ENCODE measurements around the gene CFHR2.
"Not testable (repeated sequence)": the region's sequence is repeated elsewhere in the genome, so short reads cannot be mapped to it uniquely, and the experiment has no call there.

CFHR2 gene

DNA sequence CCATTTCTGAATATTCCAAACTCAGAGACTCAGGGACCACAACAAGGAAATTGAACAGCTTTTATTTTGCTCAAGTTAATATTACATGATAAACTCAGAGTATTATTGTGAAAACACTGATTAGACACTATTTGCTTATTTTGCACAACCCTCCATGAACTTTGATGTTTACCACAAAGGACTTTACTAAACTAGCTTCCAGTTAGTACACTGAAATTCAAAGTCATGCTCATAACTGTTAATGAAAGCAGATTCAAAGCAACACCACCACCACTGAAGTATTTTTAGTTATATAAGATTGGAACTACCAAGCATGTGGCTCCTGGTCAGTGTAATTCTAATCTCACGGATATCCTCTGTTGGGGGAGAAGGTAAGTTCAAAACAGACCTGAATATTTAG, at the start of gene CFHR2:
Gene CFHR2 (plus strand): TSS at position 171 of the 400 bp plus-strand sequence. CDS start 143 bp downstream, at position 314.
- not testable (repeated sequence) for DNase-seq (ENCODE audit: low read depth in 2 of 2)

DNA sequence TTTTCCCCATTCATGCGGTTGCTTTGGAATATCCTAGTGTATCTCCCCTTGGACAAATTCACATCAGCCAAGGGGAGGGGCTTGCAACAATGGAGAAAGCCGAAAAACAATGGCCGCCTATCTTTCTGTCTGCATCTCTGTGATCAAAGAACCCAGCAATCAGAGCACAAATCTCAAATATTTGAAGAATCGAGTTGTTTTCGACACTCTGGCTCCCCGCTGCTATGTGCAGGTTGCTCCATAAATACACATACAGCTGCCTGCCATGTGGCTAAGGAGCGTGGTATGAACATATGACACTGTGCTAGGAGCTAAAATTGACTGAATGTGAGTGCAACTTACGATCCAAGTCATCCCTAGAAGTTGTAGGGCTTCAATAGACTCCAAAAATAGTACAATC, 47.2 kb upstream of the CFHR2 start:
- DNase-seq (ENCODE audit: low read depth in 2 of 2), result no peak

DNA sequence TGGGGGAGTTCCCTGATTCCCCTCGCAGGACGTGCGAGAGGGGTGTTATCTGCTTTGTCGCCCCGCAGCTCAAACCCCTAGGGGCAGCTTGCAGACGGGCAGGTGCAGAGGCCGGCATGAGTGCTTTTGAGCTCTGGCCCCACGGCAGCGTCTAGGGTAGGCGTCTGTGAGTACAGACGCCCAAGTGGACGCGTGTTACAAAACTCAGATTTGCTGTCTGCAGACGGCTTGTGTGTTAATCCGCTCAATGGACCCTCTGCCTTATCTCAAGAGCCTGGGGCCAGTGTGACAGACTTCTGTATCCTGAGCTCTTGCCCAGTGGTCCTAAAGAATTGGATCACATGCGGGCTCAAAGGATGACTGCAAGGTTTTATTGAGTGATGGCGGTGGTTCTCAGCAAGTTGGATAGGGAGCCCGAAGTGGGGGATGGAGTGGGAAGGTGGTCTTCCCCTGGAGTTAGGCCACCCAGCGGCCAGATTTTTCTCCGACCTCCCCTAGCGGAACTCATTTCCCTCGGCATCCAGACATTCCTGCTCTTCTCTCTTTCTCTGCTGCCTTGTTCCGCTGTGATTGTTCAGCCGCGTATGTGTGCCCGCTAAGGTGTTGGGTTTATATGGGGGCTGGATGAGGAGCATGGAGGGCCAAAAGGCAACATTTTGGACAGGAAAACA, 46.2 kb upstream of the CFHR2 start:
- no peak for DNase-seq (ENCODE audit: low read depth in 2 of 2)

DNA sequence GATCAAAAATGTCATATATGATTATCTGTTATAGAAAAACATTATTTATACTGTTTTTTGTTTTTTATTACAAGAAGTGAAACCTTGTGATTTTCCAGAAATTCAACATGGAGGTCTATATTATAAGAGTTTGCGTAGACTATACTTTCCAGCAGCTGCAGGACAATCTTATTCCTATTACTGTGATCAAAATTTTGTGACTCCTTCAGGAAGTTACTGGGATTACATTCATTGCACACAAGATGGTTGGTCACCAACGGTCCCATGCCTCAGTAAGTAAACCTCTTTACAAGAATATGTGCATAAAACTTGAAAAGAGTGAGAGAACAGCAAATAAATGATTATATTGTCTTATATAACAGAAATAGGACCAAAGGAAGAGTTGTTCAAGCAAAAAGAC, 41.2 kb upstream of the CFHR2 start:
- no peak for DNase-seq (ENCODE audit: low read depth in 2 of 2)

DNA sequence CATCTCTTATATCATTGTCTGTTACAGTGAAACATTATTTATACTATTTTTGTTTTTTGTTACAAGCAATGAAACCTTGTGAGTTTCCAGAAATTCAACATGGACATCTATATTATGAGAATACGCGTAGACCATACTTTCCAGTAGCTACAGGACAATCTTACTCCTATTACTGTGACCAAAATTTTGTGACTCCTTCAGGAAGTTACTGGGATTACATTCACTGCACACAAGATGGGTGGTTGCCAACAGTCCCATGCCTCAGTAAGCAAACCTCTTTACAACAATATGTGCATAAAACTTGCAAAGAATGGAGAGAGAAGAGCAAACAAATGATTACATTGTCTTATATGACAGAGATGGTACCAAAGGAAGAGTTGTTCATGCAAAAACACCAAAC, 33.3 kb upstream of the CFHR2 start:
- no peak for DNase-seq (ENCODE audit: low read depth in 2 of 2)

DNA sequence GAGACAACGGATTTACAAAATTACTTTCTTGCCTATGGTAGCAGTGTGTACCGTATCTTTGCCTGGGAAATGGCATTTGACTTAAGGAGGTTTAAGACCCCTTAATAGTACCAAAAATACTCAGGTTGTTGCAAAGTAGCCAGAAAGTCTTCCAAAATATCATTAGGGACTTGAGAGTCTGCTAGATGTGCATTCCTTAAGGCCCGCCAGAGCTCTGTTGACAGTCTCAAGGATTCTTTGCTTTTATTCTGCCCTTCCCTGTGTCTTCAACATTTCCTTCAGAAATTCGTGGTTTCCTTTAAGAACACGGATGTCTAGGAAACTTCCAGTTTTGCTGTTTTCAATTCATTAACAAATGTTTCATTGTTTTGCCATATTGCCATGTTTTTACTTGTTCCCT, 31.3 kb upstream of the CFHR2 start:
- not testable (repeated sequence) for DNase-seq (ENCODE audit: low read depth in 2 of 2)

DNA sequence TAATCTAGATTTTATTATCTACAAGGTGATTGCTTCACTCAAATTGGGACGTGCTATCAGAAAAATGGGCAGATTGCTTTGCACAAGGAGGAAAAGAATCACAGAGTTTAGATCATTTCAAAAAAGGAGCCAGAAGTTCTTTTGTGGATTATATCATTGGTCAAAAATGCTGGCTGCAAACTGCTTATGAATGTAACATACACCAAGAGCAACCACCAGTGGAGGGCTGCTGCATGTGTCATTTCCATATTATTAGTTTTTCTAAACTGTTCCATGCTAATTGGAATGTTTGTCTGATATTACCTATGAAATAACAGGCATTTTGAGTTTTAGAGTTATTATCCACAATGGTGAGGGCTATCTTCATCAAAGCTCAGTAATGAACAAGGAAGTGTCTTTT, 16.7 kb upstream of the CFHR2 start:
- DNase-seq (ENCODE audit: low read depth in 2 of 2), result not testable (repeated sequence)

DNA sequence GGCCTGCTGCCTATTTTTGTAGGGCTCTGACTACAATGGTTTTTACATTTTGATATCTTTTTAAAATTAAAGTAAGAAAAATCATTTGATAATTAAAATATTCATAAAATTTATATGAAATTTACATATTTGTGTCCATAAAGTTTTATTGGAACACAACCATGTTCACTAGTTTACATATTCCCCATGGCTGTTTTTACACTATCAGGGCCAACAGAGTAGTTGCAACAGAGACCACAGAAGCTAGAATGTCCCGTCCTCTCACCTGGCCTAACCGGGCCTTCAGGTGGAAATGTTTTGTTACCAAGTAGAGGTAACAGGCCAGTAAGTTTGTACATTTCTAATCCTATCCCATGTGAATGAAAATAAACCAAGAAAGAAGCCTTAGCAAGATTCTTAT, 10.7 kb upstream of the CFHR2 start:
- not testable (repeated sequence) for DNase-seq (ENCODE audit: low read depth in 2 of 2)

DNA sequence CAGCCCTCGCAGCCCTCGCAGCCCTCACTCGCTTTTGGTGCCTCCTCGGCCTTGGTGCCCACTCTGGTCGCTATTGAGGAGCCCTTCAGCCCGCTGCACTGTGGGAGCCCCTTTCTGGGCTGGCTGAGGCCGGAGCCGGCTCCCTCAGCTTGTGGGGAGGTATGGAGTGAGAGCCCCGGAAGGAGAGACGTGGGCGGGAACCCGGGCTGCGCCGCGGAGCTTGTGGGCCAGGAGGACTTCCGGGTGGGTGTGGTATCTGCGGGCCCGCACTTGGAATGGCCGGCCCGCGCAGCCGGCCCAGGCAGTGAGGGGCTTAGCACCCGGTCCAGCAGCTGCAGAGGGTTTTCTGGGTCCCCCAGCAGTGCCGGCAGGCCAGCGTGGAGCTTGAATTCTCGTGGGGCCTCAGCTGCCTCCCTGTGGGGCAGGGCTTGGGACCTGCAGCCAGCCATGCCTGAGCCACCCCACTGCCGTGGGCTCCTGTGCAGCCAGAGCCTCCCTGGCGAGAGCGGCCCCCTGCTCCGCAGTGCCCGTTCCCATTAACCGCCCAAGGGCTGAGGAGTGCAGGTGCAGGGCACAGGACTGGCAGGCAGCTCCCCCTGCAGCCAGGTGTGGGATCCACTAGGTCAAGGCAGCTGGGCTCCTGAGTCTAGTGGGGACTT, 9.9 kb upstream of the CFHR2 start:
- no peak for DNase-seq (ENCODE audit: low read depth in 2 of 2)

DNA sequence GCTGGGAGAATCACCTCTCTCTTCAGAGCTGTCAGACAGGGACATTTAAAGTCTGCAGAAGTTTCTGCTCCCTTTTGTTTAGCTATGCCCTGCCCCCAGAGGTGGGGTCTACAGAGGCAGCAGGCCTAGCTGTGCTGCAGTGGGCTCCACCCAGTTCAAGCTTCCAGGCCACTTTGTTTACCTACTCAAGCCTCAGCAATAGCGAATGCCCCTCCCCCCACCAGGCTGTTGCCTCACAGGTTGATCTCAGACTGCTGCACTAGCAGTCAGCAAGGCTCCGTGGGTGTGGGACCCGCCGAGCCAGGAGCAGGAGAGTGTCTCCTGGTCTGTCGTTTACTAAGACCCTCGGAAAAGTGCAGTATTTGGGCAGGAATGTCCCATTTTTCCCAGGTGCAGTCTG, 2.1 kb upstream of the CFHR2 start:
- DNase-seq (ENCODE audit: low read depth in 2 of 2), result not testable (repeated sequence)

DNA sequence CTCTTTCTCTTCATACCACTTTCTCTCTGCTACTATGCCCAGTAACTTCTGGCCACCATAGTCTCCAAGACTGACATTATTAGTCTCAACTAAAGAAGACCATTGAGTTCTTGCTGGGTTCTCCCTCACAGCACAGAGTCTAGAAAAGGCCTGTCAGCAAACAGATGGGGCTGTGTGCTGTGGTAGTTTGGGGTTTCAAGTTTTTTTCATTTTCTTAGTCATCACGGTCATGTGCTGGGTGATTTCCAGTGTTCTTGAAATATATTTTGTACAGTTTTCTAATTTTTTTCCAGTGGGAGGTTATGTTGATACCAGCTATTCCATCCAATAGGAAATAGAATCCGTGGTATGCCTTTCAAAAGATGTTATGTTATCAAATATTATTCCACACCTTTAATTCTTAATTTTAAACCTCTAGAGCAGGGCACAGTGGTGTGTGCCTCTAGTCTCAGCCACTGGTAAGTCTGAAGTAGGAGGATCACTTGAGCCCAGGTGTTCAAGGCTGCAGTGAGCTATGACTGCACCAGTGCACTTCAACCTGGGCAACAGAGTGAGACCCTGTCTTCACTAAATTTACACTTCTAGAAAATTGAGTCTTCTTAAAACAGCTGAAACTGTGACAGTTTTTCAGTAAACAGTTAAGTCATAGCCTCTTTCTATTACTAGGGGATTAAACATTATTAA, 8.3 kb downstream of the CFHR2 start:
- no peak for DNase-seq (ENCODE audit: low read depth in 2 of 2)

DNA sequence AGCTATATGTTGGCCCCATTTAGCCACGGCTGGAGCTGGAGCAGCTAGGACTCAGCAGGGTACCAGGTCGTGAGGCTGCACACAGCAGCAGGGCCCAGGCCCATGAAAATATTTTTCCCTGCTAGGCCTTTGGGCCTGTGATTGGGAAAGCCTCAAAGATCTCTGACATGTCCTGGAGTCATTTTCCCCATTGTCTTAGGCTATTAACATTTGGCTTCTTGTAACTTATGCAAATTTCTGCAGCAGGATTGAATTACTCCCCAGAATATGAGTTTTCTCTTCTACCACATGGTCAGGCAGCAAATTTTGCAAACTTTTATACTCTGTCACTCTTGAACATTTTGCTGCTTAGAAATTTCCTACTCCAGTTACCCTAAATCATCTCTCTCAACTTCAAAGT, 11.2 kb downstream of the CFHR2 start:
- DNase-seq (ENCODE audit: low read depth in 2 of 2), result no peak

DNA sequence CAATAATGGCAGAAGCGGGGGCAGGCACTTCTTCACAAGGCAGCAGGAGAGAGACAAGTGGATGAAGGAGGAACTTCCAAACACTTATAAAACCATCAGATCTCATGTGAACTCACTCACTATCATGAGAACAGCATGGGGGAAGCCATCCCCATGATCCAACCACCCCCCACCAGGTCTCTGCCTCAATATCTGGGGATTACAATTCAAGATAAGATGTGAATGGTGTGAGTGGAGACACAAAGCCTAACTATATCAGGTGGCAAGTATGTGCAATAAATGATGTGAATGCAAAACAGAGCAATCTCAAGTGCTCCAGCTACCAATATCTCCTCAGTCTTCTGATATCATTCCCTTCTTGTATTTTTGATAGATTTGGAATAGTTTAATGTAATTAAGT, 12.4 kb downstream of the CFHR2 start:
- DNase-seq (ENCODE audit: low read depth in 2 of 2), result no peak

DNA sequence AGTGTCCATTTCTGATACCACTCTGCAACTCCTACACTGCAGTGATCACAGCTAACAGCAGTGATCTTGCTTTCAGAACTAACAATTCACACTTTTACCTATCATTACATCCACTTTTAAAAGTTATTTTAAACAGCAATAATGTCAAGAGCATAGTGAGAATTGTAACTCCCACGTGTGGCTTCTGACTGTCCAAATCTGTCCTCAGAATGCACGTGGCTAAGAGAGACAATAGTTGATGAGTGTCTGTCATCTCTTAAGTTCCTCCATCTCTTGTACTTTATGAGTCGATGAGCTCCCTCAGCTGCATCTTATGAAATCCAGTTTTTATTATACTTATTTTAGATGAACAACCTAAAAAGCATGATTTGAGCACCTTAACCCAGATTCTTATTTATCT, 17.3 kb downstream of the CFHR2 start:
- DNase-seq (ENCODE audit: low read depth in 2 of 2), result no peak

DNA sequence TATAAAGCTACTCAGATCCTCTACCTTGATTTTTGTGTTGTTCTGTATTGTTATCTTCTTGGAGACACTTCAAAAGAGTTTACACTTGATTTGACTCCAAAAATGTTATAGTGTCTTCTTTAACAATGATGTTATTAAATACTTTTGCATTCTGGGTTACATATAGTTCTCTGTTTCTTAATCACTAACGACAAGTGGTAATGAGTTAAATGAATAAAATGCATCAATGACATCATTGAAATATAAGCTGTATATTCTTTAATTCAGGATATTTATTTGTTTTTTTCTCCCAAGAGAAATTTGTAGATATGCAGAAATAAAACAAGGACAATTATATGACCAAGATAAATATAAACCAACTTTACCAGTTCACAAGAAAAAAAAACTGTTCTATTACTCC, 26.6 kb downstream of the CFHR2 start:
- no peak for DNase-seq (ENCODE audit: low read depth in 2 of 2)

DNA sequence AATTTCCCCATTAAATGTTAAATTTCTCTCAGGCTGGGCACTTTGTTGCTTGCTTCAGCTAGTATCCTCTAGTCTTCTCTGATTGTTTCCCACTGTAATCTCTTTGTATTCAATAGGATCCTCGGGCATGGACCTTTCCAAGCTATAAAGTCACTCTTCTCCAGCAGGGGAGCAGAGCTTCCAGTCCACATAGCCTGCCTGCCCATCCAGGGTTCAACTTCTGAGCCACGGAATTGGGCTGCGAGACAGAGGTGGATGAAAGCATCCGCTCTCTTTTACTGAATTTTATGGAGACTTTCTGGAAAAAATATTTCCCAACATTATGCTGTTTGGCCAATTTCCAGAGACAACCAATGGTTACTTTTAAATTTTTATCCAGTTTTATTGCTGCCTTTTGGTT, 32.7 kb downstream of the CFHR2 start:
- DNase-seq (ENCODE audit: low read depth in 2 of 2), result no peak

DNA sequence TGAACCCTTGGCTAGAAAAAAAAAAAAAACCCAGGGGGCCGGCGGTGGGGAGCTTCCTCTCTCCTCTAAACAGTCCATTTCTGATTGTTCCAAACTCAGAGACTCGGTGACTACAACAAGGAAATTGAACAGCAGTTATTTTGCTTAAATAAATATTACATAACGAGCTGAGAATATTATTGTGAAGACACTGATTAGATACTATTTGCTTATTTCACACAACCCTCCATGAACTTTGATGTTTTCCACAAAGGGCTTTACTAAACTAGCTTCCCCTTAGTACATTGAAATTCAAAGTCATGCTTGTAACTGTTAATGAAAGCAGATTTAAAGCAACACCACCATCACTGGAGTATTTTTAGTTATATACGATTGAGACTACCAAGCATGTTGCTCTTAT, 33.7 kb downstream of the CFHR2 start, which contains the start of gene CFHR5:
Gene CFHR5 (plus strand): TSS at position 279 of the 400 bp plus-strand sequence. CDS start 109 bp downstream, at position 388.
- DNase-seq (ENCODE audit: low read depth in 2 of 2), result no peak

DNA sequence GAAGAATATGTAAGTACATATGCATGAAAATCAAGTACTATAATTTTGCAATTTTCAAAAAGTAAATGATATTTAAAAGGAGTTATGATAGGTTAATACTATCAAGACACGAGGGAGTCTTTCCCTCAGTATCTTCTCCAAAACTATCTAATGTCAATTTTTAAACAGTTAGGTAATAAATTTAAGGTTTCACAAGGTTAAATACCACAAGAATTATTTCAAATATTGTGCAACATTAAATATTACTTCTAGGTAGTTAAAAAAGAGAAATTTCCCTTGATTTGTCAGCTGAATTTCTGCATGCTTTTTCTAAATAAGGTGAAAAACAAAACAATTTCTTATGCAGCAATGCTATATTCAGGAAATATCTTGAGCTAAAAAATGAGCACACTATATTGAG, 37.3 kb downstream of the CFHR2 start:
- DNase-seq (ENCODE audit: low read depth in 2 of 2), result no peak

DNA sequence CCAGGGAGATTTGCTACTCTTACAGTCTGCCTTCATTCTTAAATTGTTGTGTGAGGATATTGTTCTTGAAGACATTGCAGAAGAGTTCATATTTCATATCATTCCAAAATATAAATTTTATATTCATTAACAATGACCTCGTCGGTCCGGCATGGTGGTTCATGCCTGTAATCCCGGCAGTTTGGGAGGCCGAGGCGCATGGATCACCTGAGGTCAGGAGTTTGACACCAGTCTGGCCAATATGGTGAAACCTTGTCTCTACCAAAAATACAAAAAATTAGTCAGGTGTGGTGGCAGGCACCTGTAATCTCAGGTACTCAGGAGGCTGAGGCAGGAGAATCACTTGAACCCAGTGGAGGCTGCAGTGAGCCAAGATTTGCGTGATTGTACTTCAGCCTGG, 38.7 kb downstream of the CFHR2 start:
- not testable (repeated sequence) for DNase-seq (ENCODE audit: low read depth in 2 of 2)

DNA sequence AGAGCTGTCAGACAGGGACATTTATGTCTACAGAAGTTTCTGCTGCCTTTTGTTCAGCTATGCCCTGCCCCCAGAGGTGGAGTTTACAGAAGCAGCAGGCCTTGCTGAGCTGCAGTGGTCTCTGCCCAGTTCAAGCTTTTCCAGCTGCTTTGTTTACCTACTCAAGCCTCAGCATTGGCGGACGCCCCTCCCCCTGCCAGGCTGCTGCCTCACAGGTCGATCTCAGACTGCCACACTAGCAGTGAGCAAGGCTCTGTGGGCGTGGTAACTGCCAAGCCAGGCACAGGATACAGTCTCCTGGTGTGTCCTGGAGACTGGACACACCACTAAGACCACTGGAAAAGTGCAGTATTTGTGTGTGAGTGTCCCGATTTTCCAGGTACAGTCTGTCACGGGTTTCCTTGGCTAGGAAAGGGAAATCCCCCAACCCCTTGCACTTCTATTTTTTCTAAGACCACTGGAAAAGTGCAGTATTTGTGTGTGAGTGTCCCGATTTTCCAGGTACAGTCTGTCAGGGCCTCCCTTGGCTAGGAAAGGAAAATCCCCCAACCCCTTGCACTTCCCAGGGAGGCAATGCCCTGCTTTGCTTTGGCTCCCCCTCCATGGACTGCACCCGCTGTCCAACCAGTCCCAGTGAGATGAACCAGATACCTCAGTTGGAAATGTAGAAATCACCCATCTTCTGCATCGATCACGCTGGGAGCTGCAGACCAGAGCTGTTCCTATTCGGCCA, 48.5 kb downstream of the CFHR2 start:
- not testable (repeated sequence) for DNase-seq (ENCODE audit: low read depth in 2 of 2)

DNA sequence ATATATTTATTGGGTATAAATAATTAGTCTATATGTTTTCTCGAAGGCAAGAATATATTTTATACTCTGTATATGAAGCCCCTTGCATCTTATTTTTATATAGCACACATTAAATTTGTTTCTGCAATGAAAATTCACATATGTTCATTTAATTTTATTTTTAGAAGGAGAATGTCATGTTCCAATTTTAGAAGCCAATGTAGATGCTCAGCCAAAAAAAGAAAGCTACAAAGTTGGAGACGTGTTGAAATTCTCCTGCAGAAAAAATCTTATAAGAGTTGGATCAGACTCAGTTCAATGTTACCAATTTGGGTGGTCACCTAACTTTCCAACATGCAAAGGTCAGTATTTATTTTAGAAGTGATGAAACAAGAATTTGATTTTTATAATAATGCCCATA, 50.4 kb downstream of the CFHR2 start:
- DNase-seq (ENCODE audit: low read depth in 2 of 2), result no peak

DNA sequence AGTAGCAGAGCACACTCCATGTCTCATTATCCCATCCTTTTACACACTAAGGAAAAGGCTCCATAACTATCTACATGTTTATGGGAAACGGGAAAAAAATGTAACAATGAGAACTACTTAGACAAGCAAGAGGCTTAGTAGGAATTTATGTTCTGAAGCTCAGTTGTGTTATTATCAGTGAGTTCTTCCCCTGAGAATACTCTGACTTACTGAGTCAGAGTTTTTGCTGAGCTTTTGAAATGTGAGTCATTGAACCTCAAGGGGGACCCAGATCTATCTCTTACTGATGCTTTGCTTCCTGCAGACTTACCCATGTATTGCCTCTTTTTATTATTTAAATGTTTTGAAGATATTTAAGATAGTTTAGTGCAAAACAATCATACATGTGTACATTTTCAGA, 53.9 kb downstream of the CFHR2 start:
- no peak for DNase-seq (ENCODE audit: low read depth in 2 of 2)
